Hepatocyte (in vitro differentiated cells): Measurements from ENCODE around the gene PUS7. TPM values are rescaled to one million over a fixed set of nuclear protein-coding genes. Genes with fewer than 3 reads are reported as not detected.

Experiments
- DNase-seq: peaks from one replicate; pipeline ENCODE4 v3.0.0-alpha.2; 2016; ENCODE audit warnings: low spot score
- H2AFZ ChIP-seq: fragments of 200-600 bp; sonication (generic); 2 replicates; pipeline ENCODE4 v1.6.0; 2016; ENCODE audit warnings: antibody characterized with exemption, mild to moderate bottlenecking
- H3K27ac ChIP-seq: fragments of 200-600 bp; sonication (generic); 2 replicates; pipeline ENCODE4 v1.5.1; 2016; ENCODE audit warnings: mild to moderate bottlenecking
- H3K27me3 ChIP-seq: fragments of 200-600 bp; sonication (generic); 2 replicates; pipeline ENCODE4 v1.6.1; 2016
- H3K36me3 ChIP-seq: fragments of 200-600 bp; sonication (generic); replicated peaks from 2 replicates; pipeline ENCODE4 v1.5.1; 2016; ENCODE audit warnings: low read depth; ENCODE audit not compliant: insufficient read depth
- H3K4me1 ChIP-seq: fragments of 200-600 bp; sonication (generic); 2 replicates; pipeline ENCODE4 v1.5.1; 2016; ENCODE audit warnings: mild to moderate bottlenecking, moderate library complexity; ENCODE audit not compliant: insufficient read depth
- H3K4me2 ChIP-seq: fragments of 200-600 bp; sonication (generic); 2 replicates; pipeline ENCODE4 v1.6.0; 2016
- H3K4me3 ChIP-seq: fragments of 200-600 bp; sonication (generic); 2 replicates; pipeline ENCODE4 v1.5.1; 2016; ENCODE audit warnings: mild to moderate bottlenecking
- H3K79me2 ChIP-seq: fragments of 200-600 bp; sonication (generic); 2 replicates; pipeline ENCODE4 v1.6.0; 2017; ENCODE audit warnings: mild to moderate bottlenecking
- H3K9me2 ChIP-seq: fragments of 200-600 bp; sonication (generic); replicated peaks from 2 replicates; pipeline ENCODE4 v1.6.0; 2017; ENCODE audit warnings: mild to moderate bottlenecking; ENCODE audit not compliant: insufficient read depth
- H3K9me3 ChIP-seq: fragments of 200-600 bp; sonication (generic); 2 replicates; pipeline ENCODE4 v1.5.1; 2016; ENCODE audit warnings: low read depth, mild to moderate bottlenecking
- H4K20me1 ChIP-seq: fragments of 200-600 bp; sonication (generic); 2 replicates; pipeline ENCODE4 v1.6.0; 2016; ENCODE audit warnings: mild to moderate bottlenecking; ENCODE audit not compliant: insufficient read depth, poor library complexity, severe bottlenecking
- EZH2 ChIP-seq: fragments of 200-600 bp; sonication (generic); IDR thresholded peaks from 2 replicates; pipeline ENCODE4 v1.6.1; 2016; ENCODE audit warnings: antibody characterized with exemption, mild to moderate bottlenecking, borderline replicate concordance
- EZH2phosphoT487 ChIP-seq: fragments of 200-600 bp; sonication (generic); IDR thresholded peaks from one replicate; pipeline ENCODE4 v1.6.1; 2018; ENCODE audit warnings: antibody characterized with exemption, mild to moderate bottlenecking, low read depth, moderate library complexity; ENCODE audit not compliant: unreplicated experiment, severe bottlenecking
- WGBS: methylation state at CpG from one replicate; pipeline ENCODE4 v1.1.6; 2016; ENCODE audit warnings: low lambda C conversion rate; ENCODE audit errors: missing lambda C conversion rate; 5-methylcytosine and 5-hydroxymethylcytosine counted together
- polyA plus RNA-seq: library from polyadenylated mRNA; unstranded; fragments of >200 nt; fragmentation: Nextera tagmentation; extraction: Ambion mirVana; gene quantifications from 2 replicates; pipeline ENCODE4 v1.2.1, GENCODE V29; 2016
- total RNA-seq: library from RNA; depleted of rRNA; stranded (reverse); fragments of >200 nt; gene quantifications from 2 replicates; pipeline ENCODE4 v1.2.3, GENCODE V29; 2014
- TF ChIP-seq, protein P1 (sequence below): fragments of 200-600 bp; sonication (generic); IDR thresholded peaks from 2 replicates; pipeline ENCODE4 v1.5.1; 2016; ENCODE audit warnings: antibody characterized with exemption, mild to moderate bottlenecking; ENCODE audit not compliant: poor library complexity

Gene PUS7, protein sequence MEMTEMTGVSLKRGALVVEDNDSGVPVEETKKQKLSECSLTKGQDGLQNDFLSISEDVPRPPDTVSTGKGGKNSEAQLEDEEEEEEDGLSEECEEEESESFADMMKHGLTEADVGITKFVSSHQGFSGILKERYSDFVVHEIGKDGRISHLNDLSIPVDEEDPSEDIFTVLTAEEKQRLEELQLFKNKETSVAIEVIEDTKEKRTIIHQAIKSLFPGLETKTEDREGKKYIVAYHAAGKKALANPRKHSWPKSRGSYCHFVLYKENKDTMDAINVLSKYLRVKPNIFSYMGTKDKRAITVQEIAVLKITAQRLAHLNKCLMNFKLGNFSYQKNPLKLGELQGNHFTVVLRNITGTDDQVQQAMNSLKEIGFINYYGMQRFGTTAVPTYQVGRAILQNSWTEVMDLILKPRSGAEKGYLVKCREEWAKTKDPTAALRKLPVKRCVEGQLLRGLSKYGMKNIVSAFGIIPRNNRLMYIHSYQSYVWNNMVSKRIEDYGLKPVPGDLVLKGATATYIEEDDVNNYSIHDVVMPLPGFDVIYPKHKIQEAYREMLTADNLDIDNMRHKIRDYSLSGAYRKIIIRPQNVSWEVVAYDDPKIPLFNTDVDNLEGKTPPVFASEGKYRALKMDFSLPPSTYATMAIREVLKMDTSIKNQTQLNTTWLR
- 10.9 and 12.6 TPM in 2 replicates for total RNA-seq
- 4.3 and 6.1 TPM in 2 replicates for polyA plus RNA-seq

- Histone ChIP-seq H3K9me2 (no peaks in the 10 kb centered on the region), H3K9me3 (no peaks in the 10 kb centered on the region), H3K4me3 (peak within 1 kb of the TSS; percentile 88), H3K4me1 (peaks cover 7% of the 10 kb centered on the region), H3K4me2 (peak within 1 kb of the TSS; percentile 91), H2AFZ (peak within 1 kb of the TSS; percentile 89), H3K79me2 (peaks cover 38% of the 10 kb centered on the region), H3K27ac (peak within 1 kb of the TSS; percentile 86), H3K27me3 (no peaks in the 10 kb centered on the region), H4K20me1 (no peaks in the 10 kb centered on the region), H3K36me3 (no peaks in the 10 kb centered on the region)
- WGBS: 0% methylated on average over 19 of the region's 96 CpGs
- TF ChIP-seq, protein P1, sequence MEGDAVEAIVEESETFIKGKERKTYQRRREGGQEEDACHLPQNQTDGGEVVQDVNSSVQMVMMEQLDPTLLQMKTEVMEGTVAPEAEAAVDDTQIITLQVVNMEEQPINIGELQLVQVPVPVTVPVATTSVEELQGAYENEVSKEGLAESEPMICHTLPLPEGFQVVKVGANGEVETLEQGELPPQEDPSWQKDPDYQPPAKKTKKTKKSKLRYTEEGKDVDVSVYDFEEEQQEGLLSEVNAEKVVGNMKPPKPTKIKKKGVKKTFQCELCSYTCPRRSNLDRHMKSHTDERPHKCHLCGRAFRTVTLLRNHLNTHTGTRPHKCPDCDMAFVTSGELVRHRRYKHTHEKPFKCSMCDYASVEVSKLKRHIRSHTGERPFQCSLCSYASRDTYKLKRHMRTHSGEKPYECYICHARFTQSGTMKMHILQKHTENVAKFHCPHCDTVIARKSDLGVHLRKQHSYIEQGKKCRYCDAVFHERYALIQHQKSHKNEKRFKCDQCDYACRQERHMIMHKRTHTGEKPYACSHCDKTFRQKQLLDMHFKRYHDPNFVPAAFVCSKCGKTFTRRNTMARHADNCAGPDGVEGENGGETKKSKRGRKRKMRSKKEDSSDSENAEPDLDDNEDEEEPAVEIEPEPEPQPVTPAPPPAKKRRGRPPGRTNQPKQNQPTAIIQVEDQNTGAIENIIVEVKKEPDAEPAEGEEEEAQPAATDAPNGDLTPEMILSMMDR: no peak
- TF ChIP-seq EZH2: no peak
- TF ChIP-seq EZH2phosphoT487: no peak
- peak; percentile 96 for DNase-seq
These were observed at the start of gene PUS7 for GRCh38 chr7:105521717-105522463. PUS7 (minus strand) TSS chr7:105522271; CDS start chr7:105508512, 13,759 bp downstream.

- WGBS: 96% methylated on average over 3 of the region's 3 CpGs
- TF ChIP-seq EZH2 (no peak), EZH2phosphoT487 (no peak)
- TF ChIP-seq, protein P1: no peak
- no peak for DNase-seq
- no peak overlapping the region for H2AFZ ChIP-seq
- H3K36me3 ChIP-seq: no peaks in the 10 kb centered on the region
- no peaks in the 10 kb centered on the region for H3K27me3 ChIP-seq
- H3K79me2 ChIP-seq: no peaks in the 10 kb centered on the region
- H3K9me2 ChIP-seq: no peaks in the 10 kb centered on the region
- H4K20me1 ChIP-seq: no peaks in the 10 kb centered on the region
- H3K4me3 ChIP-seq: no peak overlapping the region
- H3K4me1 ChIP-seq: no peaks in the 10 kb centered on the region
- no peak overlapping the region for H3K4me2 ChIP-seq
- H3K9me3 ChIP-seq: no peaks in the 10 kb centered on the region
- no peak overlapping the region for H3K27ac ChIP-seq
These were observed 45.8 kb upstream of the PUS7 start for GRCh38 chr7:105567821-105568220.

DNA sequence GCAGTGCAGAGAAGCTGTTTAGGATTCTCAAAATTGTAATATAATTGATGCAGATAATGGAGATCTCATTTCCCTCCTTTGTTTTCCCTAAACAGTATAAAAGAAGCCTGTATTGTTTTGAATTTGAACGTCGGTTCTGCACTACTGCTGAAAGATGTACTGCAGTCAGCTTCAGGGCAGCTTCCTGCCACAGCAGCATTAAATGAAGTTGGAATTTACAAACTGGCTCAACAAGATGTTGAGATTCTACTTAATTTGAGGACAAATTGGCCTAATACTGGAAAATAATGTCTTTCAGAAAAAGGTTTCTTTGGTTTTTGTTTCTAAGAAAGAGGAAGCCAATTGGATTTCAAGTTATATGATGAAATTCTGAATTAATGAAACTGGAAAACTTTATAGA, 45.0 kb upstream of the PUS7 start:
- WGBS: 68% methylated on average over 2 of the region's 2 CpGs
- no peak for TF ChIP-seq EZH2
- TF ChIP-seq, protein P1: no peak
- TF ChIP-seq EZH2phosphoT487: no peak

More for the DNA sequence above, 45.0 kb upstream of the PUS7 start:
- no peak overlapping the region for H3K4me3 ChIP-seq
- no peaks in the 10 kb centered on the region for H3K27me3 ChIP-seq
- H3K9me3 ChIP-seq: no peaks in the 10 kb centered on the region
- no peaks in the 10 kb centered on the region for H3K36me3 ChIP-seq
- H3K4me1 ChIP-seq: no peaks in the 10 kb centered on the region
- H3K79me2 ChIP-seq: no peaks in the 10 kb centered on the region
- no peak overlapping the region for H2AFZ ChIP-seq
- no peak overlapping the region for H3K27ac ChIP-seq
- DNase-seq: no peak
- no peaks in the 10 kb centered on the region for H4K20me1 ChIP-seq
- H3K4me2 ChIP-seq: no peak overlapping the region
- no peaks in the 10 kb centered on the region for H3K9me2 ChIP-seq
